ENCODE measurements around the gene FAM219B. TPM values are rescaled to one million over a fixed set of nuclear protein-coding genes. Genes with fewer than 3 reads are reported as not detected.
"Not testable (repeated sequence)": the region's sequence is repeated elsewhere in the genome, so short reads cannot be mapped to it uniquely, and the experiment has no call there.

Gene FAM219B
- total and polyA plus RNA-seq, 2 donors, result 25.5 to 28.0 TPM

DNA sequence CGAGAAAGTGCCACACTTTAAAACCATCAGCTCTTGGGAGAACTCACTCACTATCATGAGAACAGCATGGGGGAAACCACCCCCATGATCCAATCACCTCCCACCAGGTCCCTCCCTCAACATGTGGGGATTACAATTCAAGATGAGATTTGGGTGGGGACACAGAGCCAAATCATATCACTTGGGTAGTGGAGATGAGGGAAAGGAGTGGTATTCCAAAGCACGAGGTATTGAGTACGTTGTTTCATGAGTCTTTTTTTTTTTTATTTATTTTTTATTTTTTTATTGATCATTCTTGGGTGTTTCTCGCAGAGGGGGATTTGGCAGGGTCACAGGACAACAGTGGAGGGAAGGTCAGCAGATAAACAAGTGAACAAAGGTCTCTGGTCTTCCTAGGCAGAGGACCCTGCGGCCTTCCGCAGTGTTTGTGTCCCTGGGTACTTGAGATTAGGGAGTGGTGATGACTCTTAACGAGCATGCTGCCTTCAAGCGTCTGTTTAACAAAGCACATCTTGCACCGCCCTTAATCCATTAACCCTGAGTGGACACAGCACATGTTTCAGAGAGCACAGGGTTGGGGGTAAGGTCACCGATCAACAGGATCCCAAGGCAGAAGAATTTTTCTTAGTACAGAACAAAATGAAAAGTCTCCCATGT lies 19.0 kb downstream of the FAM219B start:
- H3K27me3 ChIP-seq (ENCODE audit: control insufficient read depth in 2 of 2, insufficient read depth in 1 of 2, low read length in 1 of 2); H3K9me3 ChIP-seq (ENCODE audit: control insufficient read depth in 2 of 2, insufficient read depth in 1 of 2, low read length in 1 of 2); DNase-seq (ENCODE audit: low read depth in 6 of 9, low spot score in 9 of 9); H3K4me3 ChIP-seq (ENCODE audit: low read length in 2 of 2); H3K27ac ChIP-seq (ENCODE audit: low read depth in 1 of 2, low read length in 1 of 2): not testable (repeated sequence)
- 95% methylated on average over 9 of the region's 10 CpGs for WGBS
- Histone ChIP-seq H3K36me3 (ENCODE audit: control insufficient read depth in 2 of 2, insufficient read depth in 2 of 2, low read length in 1 of 2) (peaks cover 5 to 10% of the 10 kb centered on the region in 2 donors), H3K4me1 (ENCODE audit: control insufficient read depth in 2 of 2, insufficient read depth in 2 of 2, low read length in 2 of 2) (peaks cover 11 to 21% of the 10 kb centered on the region in 2 donors)

DNA sequence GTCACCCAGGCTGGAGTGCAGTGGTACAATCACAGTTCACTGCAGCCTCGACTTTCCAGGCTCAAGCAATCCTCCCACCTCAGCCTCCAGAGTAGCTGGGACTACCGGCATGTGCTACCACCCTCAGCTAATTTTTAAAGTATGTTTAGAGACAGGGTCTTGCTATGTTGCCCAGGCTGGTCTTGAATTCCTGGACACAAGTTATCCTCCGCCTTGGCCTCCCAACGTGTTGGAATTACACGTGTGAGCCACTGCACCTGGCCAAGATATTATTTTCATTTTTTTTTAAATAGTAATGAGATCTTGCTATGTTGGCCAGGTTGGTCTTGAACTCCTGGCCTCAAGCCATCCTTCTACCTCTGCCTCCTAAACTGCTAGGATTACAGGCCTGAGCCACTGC lies 21.2 kb downstream of the FAM219B start:
- WGBS, result 95% methylated on average over 5 of the region's 5 CpGs
- no peak for DNase-seq (ENCODE audit: low read depth in 6 of 9, low spot score in 9 of 9)

DNA sequence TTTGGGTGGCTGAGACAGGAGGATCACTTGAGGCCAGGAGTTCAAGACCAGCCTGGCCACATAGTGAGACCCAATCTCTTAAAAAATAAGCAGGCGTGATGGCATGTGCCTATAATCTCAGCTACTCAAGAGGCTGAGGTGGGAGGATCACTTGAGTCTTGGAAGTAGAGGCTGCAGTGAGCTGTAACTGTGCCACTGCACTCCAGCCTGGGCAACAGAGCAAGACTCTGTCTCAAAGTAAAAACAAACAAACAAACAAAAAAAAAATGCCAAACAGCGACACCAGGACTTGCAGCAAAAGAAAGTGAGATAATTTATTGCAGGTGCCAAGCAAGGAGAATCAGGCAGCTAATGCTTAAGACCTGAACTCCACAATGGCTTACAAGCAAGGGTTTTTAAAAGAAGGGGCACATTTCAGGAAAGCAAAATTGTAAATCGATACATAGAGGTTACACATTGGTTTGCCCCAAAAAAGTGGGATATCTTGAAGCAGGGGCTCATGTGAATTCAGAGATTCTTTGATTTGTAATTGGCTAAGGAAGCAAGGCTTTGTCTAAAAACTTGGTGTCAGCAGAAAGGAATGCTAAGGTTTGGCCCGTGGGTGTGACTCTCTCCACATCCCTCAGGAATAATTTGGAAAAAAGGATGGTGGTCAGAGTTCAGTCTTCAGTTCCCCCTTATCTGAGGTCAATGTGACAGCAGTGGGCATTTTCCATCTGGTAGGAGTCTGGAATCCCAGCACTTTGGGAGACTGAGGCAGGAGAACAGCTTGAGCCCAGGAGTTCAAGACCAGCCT lies 22.0 kb downstream of the FAM219B start:
- 95% methylated on average over 4 of the region's 4 CpGs for WGBS
- H3K36me3 ChIP-seq (ENCODE audit: control insufficient read depth in 2 of 2, insufficient read depth in 2 of 2, low read length in 1 of 2), result no peaks in the 10 kb centered on the region
- no peak overlapping the region for H3K27ac ChIP-seq (ENCODE audit: low read depth in 1 of 2, low read length in 1 of 2)
- peaks cover 0 to 8% of the 10 kb centered on the region in 2 donors for H3K9me3 ChIP-seq (ENCODE audit: control insufficient read depth in 2 of 2, insufficient read depth in 1 of 2, low read length in 1 of 2)
- no peaks in the 10 kb centered on the region for H3K27me3 ChIP-seq (ENCODE audit: control insufficient read depth in 2 of 2, insufficient read depth in 1 of 2, low read length in 1 of 2)
- H3K4me1 ChIP-seq (ENCODE audit: control insufficient read depth in 2 of 2, insufficient read depth in 2 of 2, low read length in 2 of 2), result peaks cover 6 to 10% of the 10 kb centered on the region in 2 donors
- H3K4me3 ChIP-seq (ENCODE audit: low read length in 2 of 2), result no peak overlapping the region
- DNase-seq (ENCODE audit: low read depth in 6 of 9, low spot score in 9 of 9), result no peak

More for the DNA sequence above, 21.2 kb downstream of the FAM219B start:
- Histone ChIP-seq H3K27ac (ENCODE audit: low read depth in 1 of 2, low read length in 1 of 2) (no peak overlapping the region), H3K4me1 (ENCODE audit: control insufficient read depth in 2 of 2, insufficient read depth in 2 of 2, low read length in 2 of 2) (peaks cover 9 to 15% of the 10 kb centered on the region in 2 donors), H3K9me3 (ENCODE audit: control insufficient read depth in 2 of 2, insufficient read depth in 1 of 2, low read length in 1 of 2) (peaks cover 0 to 8% of the 10 kb centered on the region in 2 donors), H3K36me3 (ENCODE audit: control insufficient read depth in 2 of 2, insufficient read depth in 2 of 2, low read length in 1 of 2) (no peaks in the 10 kb centered on the region), H3K4me3 (ENCODE audit: low read length in 2 of 2) (no peak overlapping the region), H3K27me3 (ENCODE audit: control insufficient read depth in 2 of 2, insufficient read depth in 1 of 2, low read length in 1 of 2) (no peaks in the 10 kb centered on the region)

GRCh38 chr15:74882528-74882927 lies 24.1 kb downstream of the FAM219B start:
- Histone ChIP-seq H3K27me3 (ENCODE audit: control insufficient read depth in 2 of 2, insufficient read depth in 1 of 2, low read length in 1 of 2) (no peaks in the 10 kb centered on the region), H3K27ac (ENCODE audit: low read depth in 1 of 2, low read length in 1 of 2) (no peak overlapping the region), H3K36me3 (ENCODE audit: control insufficient read depth in 2 of 2, insufficient read depth in 2 of 2, low read length in 1 of 2) (no peaks in the 10 kb centered on the region), H3K9me3 (ENCODE audit: control insufficient read depth in 2 of 2, insufficient read depth in 1 of 2, low read length in 1 of 2) (peaks cover 0 to 8% of the 10 kb centered on the region in 2 donors), H3K4me1 (ENCODE audit: control insufficient read depth in 2 of 2, insufficient read depth in 2 of 2, low read length in 2 of 2) (no peaks in the 10 kb centered on the region), H3K4me3 (ENCODE audit: low read length in 2 of 2) (no peak overlapping the region)
- DNase-seq (ENCODE audit: low read depth in 6 of 9, low spot score in 9 of 9), result no peak
- WGBS, result 97% methylated on average over 6 of the region's 6 CpGs

GRCh38 chr15:74878273-74878672 lies 28.4 kb downstream of the FAM219B start:
- 83% methylated on average over 4 of the region's 4 CpGs for WGBS
- Histone ChIP-seq H3K4me1 (ENCODE audit: control insufficient read depth in 2 of 2, insufficient read depth in 2 of 2, low read length in 2 of 2) (peaks cover 0 to 7% of the 10 kb centered on the region in 2 donors), H3K9me3 (ENCODE audit: control insufficient read depth in 2 of 2, insufficient read depth in 1 of 2, low read length in 1 of 2) (peaks cover 0 to 8% of the 10 kb centered on the region in 2 donors), H3K27ac (ENCODE audit: low read depth in 1 of 2, low read length in 1 of 2) (no peak overlapping the region), H3K36me3 (ENCODE audit: control insufficient read depth in 2 of 2, insufficient read depth in 2 of 2, low read length in 1 of 2) (no peaks in the 10 kb centered on the region), H3K4me3 (ENCODE audit: low read length in 2 of 2) (no peak overlapping the region), H3K27me3 (ENCODE audit: control insufficient read depth in 2 of 2, insufficient read depth in 1 of 2, low read length in 1 of 2) (no peaks in the 10 kb centered on the region)
- DNase-seq (ENCODE audit: low read depth in 6 of 9, low spot score in 9 of 9), result no peak

DNA sequence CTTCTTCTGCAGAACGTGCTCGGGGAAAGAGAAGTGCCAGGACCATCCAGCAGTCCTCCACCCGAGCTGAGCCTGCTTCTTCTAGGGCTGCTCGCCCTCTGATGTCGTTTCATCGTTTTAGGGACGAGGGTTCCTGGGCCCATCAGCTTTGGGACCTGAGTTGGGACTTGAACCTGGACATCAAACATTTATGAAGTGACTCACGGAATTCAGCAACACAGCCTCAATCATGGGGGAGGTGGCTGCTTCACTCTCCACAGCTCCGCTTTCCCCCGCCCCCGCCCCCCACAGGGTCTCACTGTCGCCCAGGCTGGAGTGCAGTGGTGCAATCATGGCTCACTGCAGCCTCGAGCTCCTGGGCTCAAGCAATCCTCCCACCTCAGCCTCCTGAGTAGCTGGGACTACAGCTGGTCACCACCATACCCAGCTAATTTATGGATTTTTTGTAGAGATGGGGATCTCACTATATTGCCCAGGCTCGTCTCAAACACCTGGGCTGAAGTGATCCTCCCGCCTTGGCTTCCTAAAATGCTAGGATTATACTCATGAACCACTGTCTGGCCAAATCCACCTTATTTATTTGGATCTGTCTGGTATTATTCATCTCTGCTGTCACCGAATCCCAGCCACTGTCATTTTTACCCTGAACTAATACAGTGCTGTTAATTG lies 32.8 kb downstream of the FAM219B start:
- H3K4me1 ChIP-seq (ENCODE audit: control insufficient read depth in 2 of 2, insufficient read depth in 2 of 2, low read length in 2 of 2), result peaks cover 22 to 34% of the 10 kb centered on the region in 2 donors
- peaks cover 0 to 5% of the 10 kb centered on the region in 2 donors for H3K36me3 ChIP-seq (ENCODE audit: control insufficient read depth in 2 of 2, insufficient read depth in 2 of 2, low read length in 1 of 2)
- H3K27ac ChIP-seq (ENCODE audit: low read depth in 1 of 2, low read length in 1 of 2), result peak overlapping the region; percentile 22 to 66
- peak overlapping the region; percentile 74 to 97 for H3K4me3 ChIP-seq (ENCODE audit: low read length in 2 of 2)
- no peak for DNase-seq (ENCODE audit: low read depth in 6 of 9, low spot score in 9 of 9)
- H3K27me3 ChIP-seq (ENCODE audit: control insufficient read depth in 2 of 2, insufficient read depth in 1 of 2, low read length in 1 of 2), result no peaks in the 10 kb centered on the region
- H3K9me3 ChIP-seq (ENCODE audit: control insufficient read depth in 2 of 2, insufficient read depth in 1 of 2, low read length in 1 of 2), result peaks cover 0 to 2% of the 10 kb centered on the region in 2 donors
- 54% methylated on average over 16 of the region's 16 CpGs for WGBS

DNA sequence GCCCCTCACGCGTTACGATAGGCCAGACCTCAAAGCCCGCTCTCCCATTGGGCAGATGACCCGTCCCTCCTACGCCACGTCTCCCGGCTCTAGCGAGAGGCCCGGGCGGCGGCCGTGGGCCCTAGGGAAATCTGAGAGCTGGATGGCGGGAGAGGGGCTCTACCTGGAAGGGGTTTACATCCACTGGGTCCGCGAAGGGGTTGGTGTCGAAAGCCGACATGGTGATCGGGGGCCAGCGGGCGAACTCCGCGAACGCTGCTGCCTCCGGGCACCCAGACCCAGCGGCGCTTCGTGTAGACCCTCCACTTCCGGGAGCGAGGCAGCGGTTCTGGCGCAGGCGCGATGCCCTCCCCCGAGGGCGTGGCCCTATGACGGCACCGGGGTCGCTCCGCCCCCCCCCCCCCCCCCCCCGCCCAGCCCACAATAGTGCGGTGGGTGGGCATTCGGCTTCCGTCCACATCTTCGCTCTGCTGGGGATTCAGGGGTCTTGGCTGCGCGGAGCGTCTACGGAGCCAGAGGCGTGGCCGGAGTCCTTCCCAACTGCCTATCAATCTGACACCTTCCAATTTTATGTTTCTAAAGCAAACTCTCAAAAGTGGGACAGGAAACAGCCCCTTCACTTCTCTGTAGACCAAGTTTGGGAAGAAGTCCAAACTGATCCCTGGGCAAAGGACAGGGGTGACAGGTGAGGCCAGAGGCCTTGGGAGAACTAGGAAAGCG lies 33.5 kb downstream of the FAM219B start, which contains the start of gene SCAMP2:
Gene SCAMP2, minus strand, starts transcription at position 330 of the 720 bp plus-strand sequence. Its CDS starts 110 bp downstream, at position 220.
- H3K27me3 ChIP-seq (ENCODE audit: control insufficient read depth in 2 of 2, insufficient read depth in 1 of 2, low read length in 1 of 2), result no peaks in the 10 kb centered on the region
- peak within 1 kb of the TSS; percentile 74 to 97 for H3K4me3 ChIP-seq (ENCODE audit: low read length in 2 of 2)
- peak within 1 kb of the TSS; percentile 84 to 98 for H3K27ac ChIP-seq (ENCODE audit: low read depth in 1 of 2, low read length in 1 of 2)
- DNase-seq (ENCODE audit: low read depth in 6 of 9, low spot score in 9 of 9), result peak; percentile 78 to 96 (median 88)
- peaks cover 0 to 2% of the 10 kb centered on the region in 2 donors for H3K9me3 ChIP-seq (ENCODE audit: control insufficient read depth in 2 of 2, insufficient read depth in 1 of 2, low read length in 1 of 2)
- H3K36me3 ChIP-seq (ENCODE audit: control insufficient read depth in 2 of 2, insufficient read depth in 2 of 2, low read length in 1 of 2), result peaks cover under 1 to 10% of the 10 kb centered on the region in 2 donors
- H3K4me1 ChIP-seq (ENCODE audit: control insufficient read depth in 2 of 2, insufficient read depth in 2 of 2, low read length in 2 of 2), result peaks cover 26 to 37% of the 10 kb centered on the region in 2 donors
- under 1% methylated on average over 49 of the region's 52 CpGs for WGBS

GRCh38 chr15:74872702-74873035 lies 34.0 kb downstream of the FAM219B start:
- H3K4me1 ChIP-seq (ENCODE audit: control insufficient read depth in 2 of 2, insufficient read depth in 2 of 2, low read length in 2 of 2), result peaks cover 29 to 41% of the 10 kb centered on the region in 2 donors
- DNase-seq (ENCODE audit: low read depth in 6 of 9, low spot score in 9 of 9), result no peak
- no peaks in the 10 kb centered on the region for H3K27me3 ChIP-seq (ENCODE audit: control insufficient read depth in 2 of 2, insufficient read depth in 1 of 2, low read length in 1 of 2)
- peaks cover 6 to 15% of the 10 kb centered on the region in 2 donors for H3K36me3 ChIP-seq (ENCODE audit: control insufficient read depth in 2 of 2, insufficient read depth in 2 of 2, low read length in 1 of 2)
- WGBS, result 2% methylated on average over 11 of the region's 11 CpGs
- H3K9me3 ChIP-seq (ENCODE audit: control insufficient read depth in 2 of 2, insufficient read depth in 1 of 2, low read length in 1 of 2), result peaks cover 2 to 4% of the 10 kb centered on the region in 2 donors
- H3K4me3 ChIP-seq (ENCODE audit: low read length in 2 of 2), result peak overlapping the region; percentile 74 to 97
- H3K27ac ChIP-seq (ENCODE audit: low read depth in 1 of 2, low read length in 1 of 2), result peak overlapping the region; percentile 84 to 98
